GM19467 (cell line): ENCODE data around the gene STX8.

Source experiments
- ATAC-seq: cut with Tn5 transposase; IDR thresholded peaks from one replicate; pipeline ENCODE4 v1.9.1; 2021; ENCODE audit warnings: mild to moderate bottlenecking, moderate library complexity; ENCODE audit not compliant: unreplicated experiment

STX8 gene

GRCh38 chr17:9242983-9243382, 332.6 kb downstream of the STX8 start:
- ATAC-seq = no peak

GRCh38 chr17:9242497-9242881, 333.1 kb downstream of the STX8 start:
- ATAC-seq = no peak

DNA sequence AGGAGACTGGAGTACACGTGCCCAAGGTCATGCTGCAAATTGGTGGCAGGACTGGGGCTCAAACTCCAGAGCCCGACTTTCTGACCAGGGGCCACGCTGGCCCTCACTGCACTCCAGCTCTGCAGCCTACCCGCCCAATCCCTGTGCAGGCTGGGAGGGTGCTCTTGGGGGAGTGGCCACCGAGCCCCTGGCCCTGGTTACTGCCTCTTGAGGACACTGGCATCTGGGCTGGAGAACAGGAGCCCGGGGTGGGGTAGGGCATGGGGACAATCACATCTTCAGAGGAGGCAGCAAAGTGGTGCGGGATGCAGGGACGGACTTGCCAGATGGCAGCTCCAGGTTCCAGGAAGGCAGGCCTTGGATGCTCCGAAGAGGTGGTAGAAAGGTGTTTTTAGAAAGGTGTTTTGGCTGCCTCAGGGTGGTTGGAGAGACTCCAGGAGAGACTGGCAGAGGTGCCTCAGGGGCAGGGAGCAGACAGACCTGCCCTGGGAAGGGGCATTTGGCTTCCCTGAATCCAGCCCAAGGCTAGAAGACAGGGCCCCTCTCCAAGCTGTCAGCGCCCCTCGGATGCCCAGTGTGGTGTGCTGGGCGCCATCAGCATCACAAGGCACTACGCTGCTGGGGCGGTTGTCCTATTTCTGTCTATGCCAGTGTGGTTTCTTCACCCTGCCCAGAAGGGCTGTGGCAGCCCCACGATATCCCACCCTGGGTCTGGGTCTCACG, 333.7 kb downstream of the STX8 start:
- ATAC-seq = no peak

DNA sequence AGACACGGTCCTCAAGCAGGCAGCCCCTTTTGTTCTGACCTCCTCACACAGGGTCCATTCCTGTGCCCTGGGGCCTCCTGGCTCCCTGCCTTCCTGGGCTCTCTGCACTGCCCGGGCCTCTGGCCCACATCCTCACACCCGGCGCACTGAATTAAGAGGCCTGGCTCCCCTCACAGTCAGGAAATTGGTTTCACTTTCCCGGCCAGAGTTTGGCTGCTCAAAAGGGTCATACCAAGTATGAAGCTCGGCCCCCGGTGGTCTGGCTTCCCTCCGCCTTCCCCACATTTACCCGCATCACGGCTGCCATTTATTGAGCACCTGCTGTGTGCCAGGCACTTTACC, 334.3 kb downstream of the STX8 start:
- no peak for ATAC-seq

DNA sequence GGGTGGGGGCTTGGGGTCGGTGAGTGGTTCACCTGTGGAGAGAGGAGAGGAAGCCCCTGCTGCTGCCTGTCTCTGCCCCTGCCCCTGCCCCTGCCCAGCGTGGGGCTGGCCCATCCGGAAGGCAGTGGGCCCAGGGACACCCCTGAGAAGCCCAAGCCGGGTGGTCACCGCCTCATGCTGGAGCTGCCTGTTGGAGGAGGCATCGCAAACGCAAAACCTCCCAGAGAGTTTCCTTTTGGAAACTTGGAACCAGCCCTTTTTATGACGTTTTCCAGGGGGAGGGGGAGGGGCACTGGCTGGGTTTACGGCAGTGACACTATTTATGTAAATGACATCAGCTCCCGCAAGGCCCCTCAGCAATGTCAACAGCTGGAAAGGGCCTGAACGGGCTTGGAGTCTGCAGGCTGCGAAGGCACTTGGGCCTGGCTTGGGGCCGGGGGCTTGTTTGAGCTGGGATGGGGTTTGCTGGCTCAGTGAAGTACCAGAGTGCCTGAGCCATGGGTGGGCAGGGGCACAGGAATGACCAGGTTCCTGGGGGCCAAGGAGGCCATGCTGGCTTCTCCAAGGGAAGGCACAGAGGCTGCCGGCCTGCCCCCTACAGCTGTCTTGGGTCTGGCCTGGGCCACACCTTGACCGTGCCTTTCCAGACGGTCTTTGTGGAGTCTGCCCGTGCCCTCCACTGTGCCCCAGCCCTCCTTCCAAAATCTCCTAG, 334.8 kb downstream of the STX8 start:
- no peak for ATAC-seq

DNA sequence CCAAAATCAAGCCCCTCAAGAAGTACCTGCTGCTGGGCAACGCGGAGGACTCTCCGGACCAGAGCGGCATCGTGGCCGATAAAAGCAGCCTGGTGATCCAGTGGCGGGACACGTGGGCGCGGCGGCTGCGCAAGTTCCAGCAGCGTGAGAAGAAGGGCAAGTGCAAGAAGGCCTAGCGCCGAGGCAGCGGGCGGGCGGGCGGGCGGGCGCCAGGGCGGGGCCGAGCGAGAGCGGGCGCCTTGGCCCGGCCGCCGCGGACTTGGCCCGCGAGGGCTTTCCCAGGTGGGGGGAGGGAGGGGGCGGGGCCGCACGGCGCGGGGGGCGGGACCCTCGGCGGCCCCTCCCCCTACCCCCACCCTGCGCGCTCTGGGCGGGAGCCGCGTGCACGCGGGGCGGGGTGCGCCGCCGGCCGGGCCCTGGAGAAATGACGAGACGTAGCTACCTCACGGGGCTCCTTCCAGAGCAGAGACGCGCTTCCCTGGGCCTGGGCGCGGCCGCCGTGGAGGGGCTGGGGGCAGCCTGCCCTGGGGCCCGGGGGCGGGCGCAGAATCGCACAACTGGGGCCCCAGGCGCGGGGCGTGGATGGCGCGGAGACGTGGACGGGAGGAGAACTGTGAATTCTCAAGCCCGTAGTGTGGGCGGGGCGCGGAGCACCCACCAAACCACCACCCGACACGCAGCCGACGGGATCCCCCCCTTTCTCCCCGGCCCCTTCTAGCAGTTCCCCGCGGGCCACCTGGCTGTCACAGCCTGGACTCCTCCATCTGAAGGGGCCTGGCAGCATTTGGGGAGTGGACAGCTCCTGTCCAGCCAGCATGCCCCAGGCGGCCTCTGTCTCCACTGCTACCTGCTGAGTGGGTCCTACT, 335.6 kb downstream of the STX8 start:
- no peak for ATAC-seq

DNA sequence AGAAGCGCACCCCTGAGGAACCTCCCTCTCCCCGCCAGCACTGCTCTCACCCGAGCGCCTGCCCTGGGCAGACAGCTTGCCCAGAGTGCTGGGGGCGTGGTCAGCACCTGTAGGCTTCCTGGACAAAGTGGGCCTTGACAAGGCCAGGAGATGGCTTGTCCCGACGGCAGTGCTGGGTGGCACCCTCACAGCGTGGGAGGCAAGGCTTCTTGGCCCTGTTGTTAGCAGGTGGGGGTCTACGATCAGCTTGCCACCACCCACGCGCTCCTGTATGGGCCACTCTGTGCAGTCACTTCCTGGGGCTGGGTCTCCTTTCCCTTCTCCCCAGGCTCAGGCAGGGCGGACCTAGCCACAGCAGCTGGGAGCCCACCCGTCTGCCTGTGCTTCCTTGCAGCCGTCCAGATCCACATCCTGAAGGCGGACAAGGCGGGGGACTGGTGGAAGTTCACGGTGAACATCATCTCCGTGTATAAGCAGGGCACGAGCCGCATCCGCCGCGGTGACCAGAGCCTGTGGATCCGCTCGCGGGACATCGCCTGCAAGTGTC, 336.3 kb downstream of the STX8 start:
- ATAC-seq = no peak

GRCh38 chr17:9238340-9239245, 337.0 kb downstream of the STX8 start:
- ATAC-seq = no peak

DNA sequence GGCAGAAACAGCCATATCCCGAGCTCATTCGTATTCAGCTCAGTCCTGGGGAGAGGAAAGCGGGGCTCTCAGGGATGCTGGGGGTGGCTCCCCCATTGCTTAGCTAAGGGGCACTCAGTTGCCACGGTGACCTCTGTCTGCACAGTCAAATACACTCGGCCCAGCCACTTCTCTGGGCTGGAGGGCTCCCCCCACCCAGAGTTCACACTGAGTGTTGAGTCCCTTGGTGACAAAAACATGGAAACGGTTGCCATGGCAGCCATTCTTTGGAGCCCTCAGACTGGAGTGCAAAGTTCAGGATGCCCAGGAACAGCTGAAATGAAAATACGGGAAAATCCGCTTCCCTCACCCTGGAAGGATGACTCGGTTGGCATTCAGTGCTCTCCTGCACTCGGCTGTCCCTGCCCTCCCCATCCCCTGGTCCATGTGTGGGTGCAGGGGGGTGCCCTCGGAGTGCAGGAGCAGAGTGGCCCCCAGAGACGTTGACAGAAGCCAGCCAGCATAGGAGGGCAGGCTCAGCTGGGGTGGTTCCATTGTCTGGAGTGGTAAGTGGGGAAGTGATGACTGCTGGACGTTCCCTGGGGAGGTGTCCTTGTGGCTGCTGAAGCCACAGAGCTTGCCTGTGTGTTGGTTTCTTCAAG, 337.8 kb downstream of the STX8 start:
- ATAC-seq = no peak

GRCh38 chr17:9237053-9237410, 338.6 kb downstream of the STX8 start:
- ATAC-seq = no peak

GRCh38 chr17:9236286-9237052, 339.2 kb downstream of the STX8 start:
- no peak for ATAC-seq

DNA sequence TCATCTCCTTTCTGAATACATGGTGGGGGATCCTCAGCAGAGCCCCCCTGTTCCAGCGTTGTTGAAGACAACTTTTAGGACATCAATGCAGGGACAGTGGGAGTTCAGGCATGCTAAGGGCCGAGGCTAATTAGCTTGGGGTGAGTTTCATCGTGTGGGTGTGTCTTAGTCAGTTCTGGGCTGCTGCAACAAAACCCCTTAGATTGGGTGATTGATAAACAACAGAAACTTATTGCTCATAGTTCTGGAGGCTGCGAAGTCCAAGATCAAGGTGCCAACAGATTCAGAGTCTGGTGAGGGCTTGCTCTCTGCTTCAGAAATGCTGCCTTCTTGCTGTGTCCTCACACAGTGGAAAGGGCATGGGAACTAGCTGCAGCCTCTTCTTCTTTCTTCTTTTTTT, 340.3 kb downstream of the STX8 start:
- no peak for ATAC-seq

DNA sequence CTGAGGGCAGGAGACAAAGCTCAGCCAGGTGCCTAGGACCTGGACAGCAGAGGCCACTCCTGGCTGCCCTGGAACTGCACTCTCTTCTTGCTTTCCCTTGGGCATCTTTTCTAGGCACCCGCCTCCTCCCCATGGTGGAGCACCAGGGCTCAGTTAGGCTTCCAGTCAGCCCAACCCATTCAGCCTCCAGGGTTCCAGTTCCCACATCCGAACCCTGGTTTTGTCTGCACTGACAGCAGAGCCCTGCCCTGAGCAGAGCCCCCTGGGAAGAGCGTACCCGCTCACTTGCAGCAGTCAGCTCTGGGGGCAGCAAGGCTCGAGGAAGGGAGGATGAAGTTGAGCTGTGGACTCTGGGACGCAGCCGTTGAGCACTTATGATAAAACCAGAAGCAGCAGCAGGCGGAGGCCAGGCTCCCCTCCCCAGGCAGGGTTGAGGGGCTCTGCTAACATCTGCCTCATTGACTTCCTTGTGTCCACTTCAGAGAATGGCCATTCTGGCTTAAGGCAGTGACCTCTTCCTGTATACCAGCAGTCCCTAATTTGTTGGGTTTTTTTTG, 341.2 kb downstream of the STX8 start:
- no peak for ATAC-seq

DNA sequence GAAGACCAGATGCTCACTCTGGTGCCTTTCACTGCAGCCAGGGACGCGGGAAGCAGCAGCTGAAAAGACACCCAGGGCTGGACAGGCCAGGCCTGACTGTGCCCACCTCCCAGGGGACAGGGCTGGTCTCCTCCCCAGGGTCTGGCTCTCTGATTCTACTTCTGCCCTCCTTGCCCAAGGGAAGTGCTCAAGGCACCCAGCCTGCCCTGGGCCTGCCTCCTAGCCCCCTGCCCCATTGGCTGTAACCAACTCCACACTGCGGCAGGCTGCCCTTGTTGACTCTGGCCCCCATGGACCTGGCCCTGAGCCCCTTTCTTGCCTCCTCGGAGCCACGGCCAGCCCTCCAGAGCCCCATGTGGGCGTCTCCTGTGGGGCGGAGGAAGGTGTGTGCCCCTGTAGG, 341.9 kb downstream of the STX8 start:
- no peak for ATAC-seq

DNA sequence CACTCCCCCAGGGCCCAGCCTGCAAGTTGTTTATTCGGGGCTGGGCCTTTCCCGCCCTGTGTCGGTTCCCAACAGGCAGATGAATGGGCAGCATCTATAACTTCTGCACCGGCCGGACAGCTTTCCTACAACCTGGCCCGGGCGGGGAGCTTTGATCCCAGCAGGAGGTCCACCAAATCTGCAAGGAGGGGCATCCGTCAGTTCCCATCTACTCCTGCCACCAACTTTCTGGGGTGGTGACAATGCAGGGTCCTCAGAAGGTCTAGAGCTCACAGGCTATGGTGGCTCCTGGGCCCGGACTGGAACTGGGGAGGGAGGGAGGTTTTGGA, 342.4 kb downstream of the STX8 start:
- ATAC-seq = no peak

DNA sequence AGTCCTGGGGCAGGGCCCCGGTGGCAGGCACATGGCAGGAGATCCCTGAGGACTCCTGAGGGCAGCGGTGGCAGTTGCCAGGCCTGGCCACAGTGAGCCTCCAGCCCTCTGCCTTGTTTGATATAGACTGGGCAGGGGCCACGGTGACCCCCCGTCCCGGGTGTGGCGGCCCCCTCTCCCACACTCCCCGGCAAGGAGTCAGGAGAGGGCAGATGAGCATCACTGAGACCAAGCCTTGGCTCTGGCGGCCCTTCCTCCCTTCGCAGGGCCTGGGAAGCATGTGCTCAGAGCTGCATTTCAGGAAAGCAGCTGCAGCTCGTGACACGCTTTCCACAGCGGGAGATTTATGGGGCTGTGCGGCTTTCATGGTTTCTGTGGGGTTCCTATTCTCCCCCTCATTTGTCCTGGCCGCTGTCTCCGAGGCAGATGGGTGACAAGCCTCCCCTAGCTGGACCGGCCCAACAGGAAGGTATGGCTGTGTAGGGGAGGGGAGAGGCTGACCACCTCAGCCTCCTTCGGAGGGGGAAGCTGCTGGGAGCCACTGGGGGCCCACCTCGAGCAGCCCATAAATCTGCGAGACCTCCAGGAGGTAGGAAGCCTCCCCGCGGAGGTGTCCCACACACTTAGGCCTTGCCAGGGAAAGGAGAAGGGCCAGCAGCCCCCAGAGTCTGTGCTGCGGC, 342.9 kb downstream of the STX8 start:
- no peak for ATAC-seq

- ATAC-seq = no peak
Measured at GRCh38 chr17:9232155-9232475, 343.5 kb downstream of the STX8 start.

- no peak for ATAC-seq
Measured at GRCh38 chr17:9231449-9232154, 344.0 kb downstream of the STX8 start.
